HuH-7.5 (cell line): ENCODE measurements around the gene FAM120A.

ENCODE experiments used
- DNase-seq: peaks from one replicate; pipeline ENCODE4 v3.0.0; 2011; ENCODE audit warnings: low spot score

Gene FAM120A

DNA sequence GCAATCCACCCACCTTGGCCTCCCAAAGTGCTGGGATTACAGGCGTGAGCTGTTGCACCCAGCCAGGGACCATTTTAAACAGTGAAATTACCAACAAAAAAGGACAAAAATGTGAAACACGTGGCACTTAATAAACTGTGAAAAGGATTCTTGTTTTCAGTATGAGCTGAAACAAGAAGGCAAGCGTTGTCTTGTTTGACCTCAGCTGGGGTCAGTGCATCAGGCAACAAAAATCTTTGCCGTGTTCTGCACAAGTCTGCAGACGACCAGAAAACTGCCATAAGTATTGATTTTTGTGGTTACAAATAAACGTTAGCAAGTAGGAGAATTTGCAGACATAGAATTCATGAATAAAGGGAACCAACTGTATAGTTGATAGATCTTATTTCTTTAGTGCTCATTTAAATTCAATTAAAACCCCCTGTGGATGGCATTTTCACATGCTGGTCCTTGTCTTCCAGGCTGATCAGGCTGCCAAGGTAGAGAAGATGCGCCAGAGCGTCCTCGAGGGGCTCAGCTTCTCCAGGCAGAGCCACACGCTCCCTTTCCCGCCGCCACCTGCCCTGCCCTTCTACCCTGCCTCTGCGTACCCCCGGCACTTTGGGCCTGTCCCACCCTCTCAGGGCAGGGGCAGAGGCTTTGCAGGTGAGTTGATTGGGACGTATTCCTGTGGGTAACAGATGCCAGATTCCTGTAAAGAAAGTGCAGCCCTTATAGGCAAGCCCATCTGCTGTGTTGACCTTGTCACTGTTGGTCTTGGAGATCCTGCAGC lies 106.1 kb downstream of the FAM120A start:
- no peak for DNase-seq

- no peak for DNase-seq
Observed at GRCh38 chr9:93558503-93558902, 107.0 kb downstream of the FAM120A start.

- DNase-seq: no peak
Observed at GRCh38 chr9:93560991-93561390, 109.5 kb downstream of the FAM120A start.

GRCh38 chr9:93562157-93562556 lies 110.7 kb downstream of the FAM120A start:
- DNase-seq: no peak

DNA sequence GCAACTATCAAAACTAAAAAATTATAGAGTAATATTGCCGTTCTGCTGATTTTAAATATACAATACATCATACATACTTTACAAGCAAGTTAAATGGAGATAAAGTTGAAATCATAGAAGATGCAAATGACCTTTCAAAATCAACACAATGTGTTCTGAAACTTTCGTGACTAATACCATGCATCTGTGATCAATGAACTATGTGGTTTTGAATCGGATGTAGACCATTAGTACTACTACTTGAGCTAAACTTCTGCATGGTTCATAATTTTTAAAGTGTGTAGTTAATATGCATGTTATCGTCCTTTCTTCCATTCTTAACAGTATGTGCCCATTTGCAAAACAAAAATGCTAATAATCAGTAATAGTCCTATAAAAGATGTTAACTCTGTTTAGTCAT lies 113.6 kb downstream of the FAM120A start:
- no peak for DNase-seq

DNA sequence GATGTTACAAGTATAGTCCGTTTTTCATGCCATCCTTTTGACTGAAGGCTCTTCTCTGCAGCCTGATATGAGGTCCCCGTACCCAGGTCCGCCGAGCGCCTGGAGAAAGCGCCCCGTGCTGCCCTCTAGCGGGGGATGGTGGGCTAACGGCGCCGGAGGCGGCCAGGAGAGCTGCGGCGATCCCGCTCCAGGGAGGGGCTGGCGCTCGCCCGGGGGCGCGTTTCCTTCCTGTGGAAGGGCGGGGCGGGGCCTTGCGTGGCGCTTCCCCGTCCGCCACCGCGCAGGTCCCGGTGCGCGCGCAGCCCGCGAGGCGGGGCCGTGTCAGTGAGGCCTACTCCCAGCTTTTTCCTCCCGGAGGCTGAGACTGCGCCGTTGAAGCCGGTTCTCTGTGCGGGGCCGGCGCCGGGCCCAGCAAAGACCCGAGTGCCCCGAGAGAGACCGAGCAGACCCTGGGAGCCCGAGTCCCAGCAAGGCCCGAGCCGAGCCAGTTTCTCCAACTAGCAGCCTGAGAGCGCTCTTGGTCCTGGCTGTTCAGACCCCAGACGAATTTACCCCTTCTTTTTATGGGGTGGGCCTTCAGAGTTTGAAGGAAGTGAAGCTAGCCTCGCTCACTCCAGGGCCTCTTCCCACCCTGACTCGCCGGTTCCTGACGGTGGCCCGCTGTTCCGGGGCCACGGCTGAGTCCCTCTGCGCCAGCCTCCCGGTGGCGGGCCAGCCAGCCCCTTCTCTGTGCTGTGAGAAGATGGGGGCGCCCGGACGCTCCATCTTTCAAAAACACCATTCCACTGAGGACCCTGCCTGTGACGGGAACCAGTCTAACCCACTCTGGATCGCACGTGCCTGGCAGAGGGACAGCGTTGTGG lies 115.2 kb downstream of the FAM120A start:
- DNase-seq: peak; percentile 94

- no peak for DNase-seq
Observed at GRCh38 chr9:93567271-93567959, 115.9 kb downstream of the FAM120A start.

DNA sequence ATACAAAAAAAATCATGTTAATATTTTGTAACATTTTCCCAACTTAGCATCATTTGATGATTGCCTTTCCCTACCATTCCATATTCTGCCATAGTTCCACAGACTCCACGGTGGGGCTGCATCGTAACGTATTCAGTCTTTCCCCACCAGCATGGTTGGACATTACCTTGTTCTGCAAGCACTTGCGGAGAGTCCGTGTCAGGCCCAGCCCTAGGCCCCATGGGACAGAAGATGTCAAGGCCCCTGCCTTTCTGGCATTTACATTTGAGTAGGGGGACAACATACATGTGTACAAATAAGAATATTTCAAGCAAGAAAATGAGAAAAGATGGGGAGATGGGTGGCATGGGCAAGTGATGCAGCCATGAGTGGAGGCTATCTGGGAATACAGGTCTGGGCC lies 116.7 kb downstream of the FAM120A start:
- no peak for DNase-seq

DNA sequence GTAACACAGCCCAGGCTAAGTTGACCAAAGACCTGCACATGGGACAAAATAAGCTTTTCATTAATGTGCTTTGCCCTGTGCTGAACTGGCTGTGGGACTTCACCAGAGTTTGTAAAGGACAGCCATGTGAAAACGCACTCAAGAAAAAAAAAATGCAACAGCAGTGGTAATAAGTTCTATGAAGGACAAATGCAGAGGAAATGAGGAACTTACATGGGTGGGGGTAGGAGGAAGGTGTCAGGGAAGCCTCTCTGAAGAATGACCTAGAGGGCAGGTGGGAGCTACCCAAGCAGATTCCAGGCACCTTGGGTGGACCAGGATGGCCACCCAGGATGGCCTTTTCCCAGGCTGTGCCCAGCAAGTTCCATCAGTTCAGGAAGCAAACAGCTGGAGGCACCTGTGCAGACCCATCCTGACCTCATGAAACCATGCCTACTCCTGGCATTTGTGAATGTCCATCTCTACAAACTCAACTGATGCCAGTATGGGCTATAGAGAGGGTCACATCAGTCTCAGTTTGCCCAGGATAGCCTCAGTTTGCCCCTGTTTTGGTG lies 118.2 kb downstream of the FAM120A start:
- DNase-seq: no peak

DNA sequence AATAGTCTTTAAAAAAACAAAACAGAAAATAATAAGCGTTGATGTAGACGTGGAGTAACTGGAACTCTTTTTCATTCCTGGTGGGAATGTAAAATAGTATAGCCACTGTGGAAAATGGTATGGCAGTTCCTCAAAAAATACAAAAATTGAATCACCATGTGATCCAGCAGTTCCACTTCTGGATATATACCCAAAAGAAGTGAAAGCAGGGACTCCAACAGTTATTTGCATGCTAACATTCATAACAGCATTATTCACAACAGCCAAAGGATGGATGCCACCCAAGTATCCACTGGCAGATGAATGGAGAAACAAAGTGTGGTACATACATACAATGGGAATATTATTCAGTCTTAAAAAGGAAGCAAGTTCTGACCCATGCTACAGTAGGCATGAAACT lies 120.7 kb downstream of the FAM120A start:
- no peak for DNase-seq

DNA sequence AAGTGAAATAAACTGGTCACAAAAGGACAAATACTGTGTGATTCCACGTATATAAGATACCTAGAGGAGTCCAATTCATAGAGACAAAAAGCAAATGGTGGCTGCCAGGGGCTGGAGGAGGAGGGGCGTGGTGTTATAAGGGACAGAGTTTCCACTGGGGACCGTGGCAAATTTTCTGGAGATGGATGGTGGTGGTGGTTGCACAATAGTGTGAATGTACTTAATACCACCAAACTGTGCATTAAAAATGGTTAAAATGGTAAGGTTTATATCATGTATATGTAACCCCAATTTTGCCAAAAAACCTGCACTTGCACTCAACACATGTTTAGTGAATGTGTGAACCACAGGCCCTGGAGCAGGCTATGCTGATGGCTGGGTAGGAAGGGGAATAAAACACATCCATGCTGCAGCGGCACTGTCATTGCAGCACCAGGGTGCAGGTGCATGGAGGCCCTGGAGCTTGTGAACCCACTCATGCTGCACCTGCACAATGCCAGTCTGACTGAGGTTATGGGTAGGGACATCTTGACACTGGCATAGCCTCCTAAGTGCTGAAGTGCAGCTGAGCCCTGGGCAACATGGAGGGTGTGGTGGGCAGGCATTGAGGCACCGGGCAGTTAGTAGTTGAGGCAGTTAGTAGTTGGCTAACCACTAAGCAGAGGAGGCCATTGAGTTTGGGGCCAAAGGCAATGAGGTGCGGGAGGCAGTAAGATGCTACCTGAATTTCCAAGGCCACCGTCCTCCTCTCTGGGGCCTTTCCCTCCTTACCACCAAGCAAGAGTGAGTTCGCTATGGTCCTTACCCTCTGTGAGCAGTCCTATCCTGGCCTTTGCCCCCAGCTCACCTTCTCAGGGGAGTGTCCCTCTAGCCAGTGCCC lies 121.4 kb downstream of the FAM120A start:
- DNase-seq: no peak

- DNase-seq: no peak
Observed at GRCh38 chr9:93573516-93573828, 122.0 kb downstream of the FAM120A start.

DNA sequence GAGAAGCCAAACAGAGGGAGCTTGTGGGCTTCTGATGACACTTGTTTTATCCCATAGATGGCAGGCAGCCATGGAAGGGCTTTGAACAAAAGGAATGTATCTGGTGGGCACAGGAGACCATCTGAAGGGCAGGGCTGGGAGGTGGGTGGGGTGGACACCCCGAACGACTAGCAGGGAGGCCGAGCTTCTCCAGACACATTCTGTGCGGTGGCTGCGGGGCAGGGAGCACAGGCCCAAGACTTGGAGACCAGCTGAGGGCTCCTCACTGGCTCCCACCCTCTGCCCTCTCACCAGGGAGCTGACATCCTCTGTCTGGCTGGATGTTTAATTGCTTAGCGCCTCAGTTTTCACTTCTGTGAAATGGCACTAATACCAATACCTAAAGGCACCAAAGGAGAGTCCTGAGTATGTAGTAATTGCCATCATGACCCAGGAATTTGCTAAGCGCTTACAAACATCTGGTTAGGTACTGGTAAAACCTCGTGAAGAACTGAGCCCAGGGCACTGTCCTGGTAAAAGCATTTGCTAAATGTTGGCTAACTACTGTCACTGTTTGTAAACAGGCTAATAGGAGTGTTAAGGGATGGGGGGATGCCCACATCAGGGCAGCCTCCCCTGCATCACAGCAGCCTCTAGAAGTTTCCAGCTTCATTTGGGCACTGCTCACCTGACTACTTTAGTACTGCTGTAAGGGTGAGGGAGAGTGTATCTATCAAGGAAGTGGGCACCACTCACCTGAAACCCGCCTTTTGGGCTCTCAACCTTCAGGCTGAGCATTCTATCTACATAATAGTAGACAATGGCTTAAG lies 122.8 kb downstream of the FAM120A start:
- no peak for DNase-seq

GRCh38 chr9:93574900-93575795 lies 123.7 kb downstream of the FAM120A start:
- DNase-seq: no peak

- peak; percentile 74 for DNase-seq
Observed at GRCh38 chr9:93575796-93576257, 124.3 kb downstream of the FAM120A start.

DNA sequence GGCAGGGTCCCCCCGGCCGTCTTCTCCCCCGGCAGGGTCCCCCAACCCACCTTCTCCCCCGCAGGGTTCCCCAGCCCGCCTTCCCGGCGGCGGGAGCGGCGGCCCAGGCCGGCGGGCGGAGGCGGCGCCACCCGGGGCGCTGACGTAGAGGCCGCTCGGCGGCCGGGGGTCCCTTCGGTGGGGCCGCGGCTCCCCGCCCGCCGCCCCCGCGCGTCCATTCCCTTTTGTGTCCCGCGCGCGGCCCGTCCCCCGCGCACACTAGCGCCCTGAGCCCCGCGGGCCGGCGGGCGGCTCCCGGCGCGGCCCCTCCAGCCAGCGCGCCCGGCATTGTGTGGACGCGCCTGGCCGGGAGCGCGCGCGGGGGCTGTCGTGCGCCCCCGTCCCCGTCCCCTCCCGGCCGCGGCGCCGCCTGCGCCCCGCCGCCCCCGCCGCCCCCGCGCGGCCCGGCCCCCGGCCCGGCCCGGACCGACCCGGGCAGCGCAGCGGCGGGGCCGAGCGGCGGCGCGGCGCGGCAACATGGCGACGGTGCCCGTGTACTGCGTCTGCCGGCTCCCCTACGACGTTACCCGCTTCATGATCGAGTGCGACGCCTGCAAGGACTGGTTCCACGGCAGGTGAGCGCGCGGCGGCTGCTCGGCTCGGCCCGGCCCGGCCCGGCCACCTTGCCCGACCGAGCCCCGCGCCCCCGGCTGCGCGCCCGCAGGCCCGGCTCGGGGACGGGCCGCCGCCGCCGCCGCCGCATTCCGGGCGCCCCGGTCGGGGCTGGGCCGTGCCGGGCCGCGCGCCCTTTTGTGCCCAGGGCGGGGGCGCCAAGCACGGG lies 125.0 kb downstream of the FAM120A start, which contains the start of gene PHF2:
Gene PHF2 (plus strand): TSS at position 327 of the 820 bp plus-strand sequence. CDS start 190 bp downstream, at position 517.
- peak; percentile 74 for DNase-seq

DNA sequence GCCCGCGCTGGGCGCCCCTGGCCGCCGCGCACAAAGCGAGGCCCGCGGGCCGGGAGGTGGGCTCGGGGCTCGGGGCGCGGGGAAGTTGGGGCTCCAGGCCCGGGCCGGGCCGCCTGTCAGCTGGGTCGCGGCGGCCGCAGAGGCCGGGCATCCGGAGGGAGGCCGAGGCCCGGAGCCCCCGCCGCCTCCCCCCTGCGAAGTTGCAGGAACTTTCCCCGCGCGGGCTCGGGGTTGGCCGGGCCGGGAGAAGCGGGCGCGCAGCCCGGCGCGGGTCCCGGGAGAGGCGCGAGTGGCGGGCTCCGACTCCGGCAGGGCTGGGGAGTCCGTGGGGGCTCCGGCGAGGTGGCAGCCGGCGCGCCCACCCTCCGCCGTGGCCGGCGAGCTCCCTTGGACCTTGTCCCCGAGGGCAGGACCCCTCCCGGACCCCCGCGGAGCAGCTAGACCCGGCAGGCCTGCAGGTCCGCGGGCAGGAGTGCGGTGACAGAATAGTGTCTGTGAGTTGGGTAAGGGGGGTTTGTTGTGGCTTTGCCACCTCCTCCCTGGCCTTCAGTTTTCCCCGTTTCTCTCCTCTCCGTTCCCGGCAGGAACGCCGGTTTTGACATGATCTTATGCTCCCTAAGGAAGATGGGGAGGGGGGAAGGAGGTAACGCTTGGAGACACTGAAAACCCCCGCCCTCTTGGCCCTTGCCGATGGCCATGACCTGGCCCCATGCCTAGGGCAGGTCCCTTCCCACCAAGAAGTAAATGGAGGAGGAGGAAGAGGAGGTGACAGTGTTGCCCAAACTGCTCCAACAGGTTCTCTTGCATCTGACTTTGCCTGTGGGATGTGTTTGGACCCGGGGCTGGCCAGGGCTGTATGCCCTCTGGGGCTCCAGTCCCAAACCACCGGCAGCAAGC lies 125.8 kb downstream of the FAM120A start:
- peak; percentile 73 for DNase-seq
